Peyer's patch (tissue), 4 donors: ENCODE measurements around the gene SLX9.

Source experiments
- CTCF ChIP-seq, 6 experiments: fragments of 450-650 bp in 4 of 6; fragments of 200-600 bp in 2 of 6; sonication (generic) in 1 of 6; IDR thresholded peaks; one replicate each; pipeline ENCODE4 v1.5.1; 2017 to 2019; ENCODE audit warnings: antibody characterized with exemption in 6 of 6, mild to moderate bottlenecking in 3 of 6, moderate library complexity in 1 of 6
- POLR2A ChIP-seq, 2 donors: fragments of 450-650 bp; IDR thresholded peaks; one replicate each; pipeline ENCODE4 v1.5.1; 2017; ENCODE audit warnings: antibody characterized with exemption in 2 of 2, mild to moderate bottlenecking in 2 of 2, moderate library complexity in 2 of 2

DNA sequence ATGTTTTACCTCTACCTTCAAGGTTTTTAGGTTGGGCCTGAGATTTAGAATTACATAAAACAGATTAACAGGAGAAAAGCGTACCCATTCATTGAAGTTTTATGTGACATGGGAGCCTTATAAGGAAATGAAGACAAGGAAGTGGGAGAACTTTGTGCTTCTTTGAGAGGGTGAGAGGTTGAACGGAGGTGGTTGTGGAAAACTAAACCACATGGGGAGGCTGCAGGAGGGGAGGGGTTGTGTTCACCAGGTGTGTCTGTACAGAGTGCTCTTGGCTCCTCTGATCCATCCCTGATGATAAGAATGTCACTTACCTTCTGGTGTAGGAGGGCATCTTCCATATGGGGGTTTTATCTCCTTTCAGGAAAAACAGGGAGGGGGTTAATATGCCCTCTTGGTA lies 2.7 kb downstream of the SLX9 start:
- TF ChIP-seq CTCF (IDR thresholded peaks at IDR 0.05) (no peak), POLR2A (IDR thresholded peaks at IDR 0.05) (no peak)
